Neural cell (in vitro differentiated cells): Measurements from ENCODE around the gene COL5A1. TPM values are rescaled to one million over a fixed set of nuclear protein-coding genes. Genes with fewer than 3 reads are reported as not detected.
A peak's percentile ranks its signal among the peaks of the same experiment; 100 is the strongest.

Source experiments
- H2AFZ ChIP-seq: fragments of 200-600, 300-800 bp; sonication (generic), shearing (Covaris generic); 2 replicates; pipeline ENCODE4 v1.6.0; 2014; ENCODE audit warnings: low read depth, mild to moderate bottlenecking, antibody characterized with exemption, low read length, moderate library complexity
- H3F3A ChIP-seq: fragments of 200-600 bp; shearing (Covaris generic); 2 replicates; pipeline ENCODE4 v1.6.1; 2016; ENCODE audit warnings: mild to moderate bottlenecking, moderate library complexity, mixed read lengths, antibody characterized with exemption, low read length; ENCODE audit not compliant: insufficient read depth, poor library complexity, severe bottlenecking
- H3K27ac ChIP-seq: fragments of 200-600, 300-800 bp; sonication (generic), shearing (Covaris generic); 2 replicates; pipeline ENCODE4 v1.5.1; 2014; ENCODE audit warnings: mild to moderate bottlenecking, low read length, moderate library complexity
- H3K27me3 ChIP-seq: fragments of 300-800, 200-600 bp; sonication (generic), shearing (Covaris generic); 2 replicates; pipeline ENCODE4 v1.6.0; 2014; ENCODE audit warnings: mild to moderate bottlenecking, low read depth, low read length, moderate library complexity; ENCODE audit not compliant: insufficient read depth
- H3K36me3 ChIP-seq: fragments of 300-800, 200-600 bp; sonication (generic), shearing (Covaris generic); 2 replicates; pipeline ENCODE4 v1.5.1; 2014; ENCODE audit warnings: mild to moderate bottlenecking, antibody characterized with exemption, low read length, moderate library complexity; ENCODE audit not compliant: insufficient read depth
- H3K4me2 ChIP-seq: fragments of 300-800, 200-600 bp; sonication (generic), shearing (Covaris generic); 2 replicates; pipeline ENCODE4 v1.6.0; 2014; ENCODE audit warnings: mild to moderate bottlenecking, low read length
- H3K4me3 ChIP-seq: fragments of 300-800, 200-600 bp; sonication (generic), shearing (Covaris generic); 2 replicates; pipeline ENCODE4 v1.5.1; 2014; ENCODE audit warnings: mild to moderate bottlenecking, low read length, moderate library complexity
- H3K79me2 ChIP-seq: fragments of 200-600 bp; shearing (Covaris generic); replicated peaks from 2 replicates; pipeline ENCODE4 v1.6.0; 2014; ENCODE audit warnings: mild to moderate bottlenecking, low read length, moderate library complexity; ENCODE audit not compliant: insufficient read depth
- H3K9ac ChIP-seq: fragments of 300-800, 200-600 bp; sonication (generic), shearing (Covaris generic); 2 replicates; pipeline ENCODE4 v1.6.1; 2016; ENCODE audit warnings: mild to moderate bottlenecking, low read length, mixed read lengths
- H3K9me2 ChIP-seq: fragments of 200-600 bp; shearing (Covaris generic); 2 replicates; pipeline ENCODE4 v1.6.1; 2016; ENCODE audit warnings: mild to moderate bottlenecking, low read length, mixed read lengths; ENCODE audit not compliant: insufficient read depth
- H3K9me3 ChIP-seq: fragments of 200-600, 300-800 bp; sonication (generic), shearing (Covaris generic); 2 replicates; pipeline ENCODE4 v1.6.1; 2016; ENCODE audit warnings: mild to moderate bottlenecking, mixed run types, low read length, moderate library complexity, mixed read lengths
- H4K20me1 ChIP-seq: fragments of 200-600 bp; shearing (Covaris generic); 2 replicates; pipeline ENCODE4 v1.6.1; 2016; ENCODE audit warnings: mild to moderate bottlenecking, mixed run types; ENCODE audit not compliant: insufficient read depth
- EP300 ChIP-seq: fragments of 450-650 bp; conservative IDR thresholded peaks from 2 replicates; pipeline ENCODE4 v1.6.1; 2014; ENCODE audit warnings: antibody characterized with exemption, mild to moderate bottlenecking, moderate library complexity; ENCODE audit not compliant: poor library complexity, severe bottlenecking
- EZH2 ChIP-seq: fragments of 200-600, 300-800 bp; shearing (Covaris generic), sonication (generic); IDR thresholded peaks from 2 replicates; pipeline ENCODE4 v1.6.1; 2014; ENCODE audit warnings: antibody characterized with exemption, low read length, borderline replicate concordance, mild to moderate bottlenecking; ENCODE audit not compliant: insufficient read depth, poor library complexity, severe bottlenecking
- MXI1 ChIP-seq: fragments of 450-650 bp; conservative IDR thresholded peaks from 2 replicates; pipeline ENCODE4 v1.6.1; 2014; ENCODE audit warnings: antibody characterized with exemption, mild to moderate bottlenecking; ENCODE audit not compliant: poor library complexity, severe bottlenecking
- POLR2AphosphoS5 ChIP-seq: IDR thresholded peaks from 2 replicates; pipeline ENCODE4 v1.6.1; 2012
- RAD21 ChIP-seq: fragments of 450-650 bp; conservative IDR thresholded peaks from 2 replicates; pipeline ENCODE4 v1.6.1; 2014; ENCODE audit warnings: antibody characterized with exemption, mild to moderate bottlenecking, moderate library complexity
- SMC3 ChIP-seq: fragments of 450-650 bp; conservative IDR thresholded peaks from 2 replicates; pipeline ENCODE4 v1.6.1; 2014; ENCODE audit warnings: antibody characterized with exemption, mild to moderate bottlenecking, moderate library complexity; ENCODE audit not compliant: poor library complexity
- TAF1 ChIP-seq: IDR thresholded peaks from 2 replicates; pipeline ENCODE4 v1.6.1; 2012; ENCODE audit warnings: low read depth
- polyA plus RNA-seq: library from polyadenylated mRNA; depleted of rRNA; stranded (reverse); fragments of >200 nt; gene quantifications from 2 replicates; pipeline ENCODE4 v1.2.3, GENCODE V29; 2014
- TF ChIP-seq, protein P1 (sequence below): fragments of 450-650 bp; IDR thresholded peaks from 2 replicates; pipeline ENCODE4 v1.5.1; 2014; ENCODE audit warnings: antibody characterized with exemption, mild to moderate bottlenecking, moderate library complexity; ENCODE audit not compliant: poor library complexity, severe bottlenecking
- TF ChIP-seq, protein P2 (sequence below): IDR thresholded peaks from 2 replicates; pipeline ENCODE4 v1.6.1; 2012; ENCODE audit warnings: borderline replicate concordance

Gene COL5A1
- polyA plus RNA-seq, 1 donor from 2014 or later: not detected

DNA sequence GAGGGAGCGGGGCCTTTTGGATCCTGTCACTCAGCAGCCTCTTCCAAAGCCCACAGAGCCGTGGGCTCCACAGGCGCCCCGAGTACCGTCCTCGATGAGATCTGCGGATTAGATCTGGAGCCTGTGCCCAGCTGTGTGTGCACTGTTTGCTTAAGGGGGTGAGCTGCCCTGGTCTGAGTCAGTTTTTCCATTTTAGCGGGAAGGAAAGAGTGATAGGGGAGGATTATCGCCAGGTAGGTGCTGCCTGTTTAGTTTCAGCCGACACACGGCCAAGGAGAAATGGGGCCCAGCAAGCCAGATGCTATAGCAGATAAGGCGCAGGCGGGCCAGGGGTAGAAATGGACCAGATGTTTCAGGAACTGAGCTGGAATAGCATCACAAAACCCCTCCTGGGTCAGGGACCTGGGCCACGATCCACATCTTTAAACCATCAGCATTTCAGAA is 18.1 kb downstream of the COL5A1 start:
- Histone ChIP-seq H4K20me1 (no peaks in the 10 kb centered on the region), H3K4me2 (no peak overlapping the region), H3K4me3 (no peak overlapping the region), H3K27ac (no peak overlapping the region), H3K79me2 (no peaks in the 10 kb centered on the region), H3K36me3 (no peaks in the 10 kb centered on the region), H3F3A (no peaks in the 10 kb centered on the region), H3K9me2 (no peaks in the 10 kb centered on the region), H3K27me3 (no peaks in the 10 kb centered on the region), H3K9me3 (no peaks in the 10 kb centered on the region), H2AFZ (no peak overlapping the region), H3K9ac (no peak overlapping the region)
- TF ChIP-seq RAD21: no peak
- TF ChIP-seq POLR2AphosphoS5: no peak
- no peak for TF ChIP-seq EZH2
- TF ChIP-seq SMC3: no peak
- TF ChIP-seq MXI1: no peak
- no peak for TF ChIP-seq EP300
- TF ChIP-seq, protein P1, sequence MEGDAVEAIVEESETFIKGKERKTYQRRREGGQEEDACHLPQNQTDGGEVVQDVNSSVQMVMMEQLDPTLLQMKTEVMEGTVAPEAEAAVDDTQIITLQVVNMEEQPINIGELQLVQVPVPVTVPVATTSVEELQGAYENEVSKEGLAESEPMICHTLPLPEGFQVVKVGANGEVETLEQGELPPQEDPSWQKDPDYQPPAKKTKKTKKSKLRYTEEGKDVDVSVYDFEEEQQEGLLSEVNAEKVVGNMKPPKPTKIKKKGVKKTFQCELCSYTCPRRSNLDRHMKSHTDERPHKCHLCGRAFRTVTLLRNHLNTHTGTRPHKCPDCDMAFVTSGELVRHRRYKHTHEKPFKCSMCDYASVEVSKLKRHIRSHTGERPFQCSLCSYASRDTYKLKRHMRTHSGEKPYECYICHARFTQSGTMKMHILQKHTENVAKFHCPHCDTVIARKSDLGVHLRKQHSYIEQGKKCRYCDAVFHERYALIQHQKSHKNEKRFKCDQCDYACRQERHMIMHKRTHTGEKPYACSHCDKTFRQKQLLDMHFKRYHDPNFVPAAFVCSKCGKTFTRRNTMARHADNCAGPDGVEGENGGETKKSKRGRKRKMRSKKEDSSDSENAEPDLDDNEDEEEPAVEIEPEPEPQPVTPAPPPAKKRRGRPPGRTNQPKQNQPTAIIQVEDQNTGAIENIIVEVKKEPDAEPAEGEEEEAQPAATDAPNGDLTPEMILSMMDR: no peak
- TF ChIP-seq, protein P2, sequence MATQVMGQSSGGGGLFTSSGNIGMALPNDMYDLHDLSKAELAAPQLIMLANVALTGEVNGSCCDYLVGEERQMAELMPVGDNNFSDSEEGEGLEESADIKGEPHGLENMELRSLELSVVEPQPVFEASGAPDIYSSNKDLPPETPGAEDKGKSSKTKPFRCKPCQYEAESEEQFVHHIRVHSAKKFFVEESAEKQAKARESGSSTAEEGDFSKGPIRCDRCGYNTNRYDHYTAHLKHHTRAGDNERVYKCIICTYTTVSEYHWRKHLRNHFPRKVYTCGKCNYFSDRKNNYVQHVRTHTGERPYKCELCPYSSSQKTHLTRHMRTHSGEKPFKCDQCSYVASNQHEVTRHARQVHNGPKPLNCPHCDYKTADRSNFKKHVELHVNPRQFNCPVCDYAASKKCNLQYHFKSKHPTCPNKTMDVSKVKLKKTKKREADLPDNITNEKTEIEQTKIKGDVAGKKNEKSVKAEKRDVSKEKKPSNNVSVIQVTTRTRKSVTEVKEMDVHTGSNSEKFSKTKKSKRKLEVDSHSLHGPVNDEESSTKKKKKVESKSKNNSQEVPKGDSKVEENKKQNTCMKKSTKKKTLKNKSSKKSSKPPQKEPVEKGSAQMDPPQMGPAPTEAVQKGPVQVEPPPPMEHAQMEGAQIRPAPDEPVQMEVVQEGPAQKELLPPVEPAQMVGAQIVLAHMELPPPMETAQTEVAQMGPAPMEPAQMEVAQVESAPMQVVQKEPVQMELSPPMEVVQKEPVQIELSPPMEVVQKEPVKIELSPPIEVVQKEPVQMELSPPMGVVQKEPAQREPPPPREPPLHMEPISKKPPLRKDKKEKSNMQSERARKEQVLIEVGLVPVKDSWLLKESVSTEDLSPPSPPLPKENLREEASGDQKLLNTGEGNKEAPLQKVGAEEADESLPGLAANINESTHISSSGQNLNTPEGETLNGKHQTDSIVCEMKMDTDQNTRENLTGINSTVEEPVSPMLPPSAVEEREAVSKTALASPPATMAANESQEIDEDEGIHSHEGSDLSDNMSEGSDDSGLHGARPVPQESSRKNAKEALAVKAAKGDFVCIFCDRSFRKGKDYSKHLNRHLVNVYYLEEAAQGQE: no peak
- TF ChIP-seq TAF1: no peak

DNA sequence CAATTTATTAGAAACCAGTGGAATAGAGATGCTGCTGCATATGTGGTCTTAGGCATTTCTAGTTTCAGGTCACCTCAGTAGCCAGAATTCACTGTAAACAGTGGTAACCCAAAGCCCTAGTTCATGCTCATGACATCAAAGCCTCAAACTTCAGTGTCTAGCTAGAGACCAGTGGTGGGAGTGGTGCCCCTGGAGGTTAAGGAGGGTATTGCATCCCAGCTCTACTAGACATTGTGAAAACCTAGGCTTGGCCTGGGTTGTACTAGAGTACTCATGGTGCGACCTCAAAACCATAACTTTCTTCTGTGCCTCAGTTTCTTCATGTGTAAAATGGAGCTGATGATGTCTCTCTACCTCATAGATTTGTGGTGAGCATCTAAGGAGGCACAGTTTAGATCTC is 18.8 kb downstream of the COL5A1 start:
- H3K4me2 ChIP-seq: no peak overlapping the region
- H3K79me2 ChIP-seq: no peaks in the 10 kb centered on the region
- H3K9me3 ChIP-seq: no peaks in the 10 kb centered on the region
- no peak overlapping the region for H3K9ac ChIP-seq
- H4K20me1 ChIP-seq: no peaks in the 10 kb centered on the region
- no peaks in the 10 kb centered on the region for H3K27me3 ChIP-seq
- no peak overlapping the region for H3K27ac ChIP-seq
- H2AFZ ChIP-seq: no peak overlapping the region
- H3K4me3 ChIP-seq: no peak overlapping the region
- no peaks in the 10 kb centered on the region for H3F3A ChIP-seq
- no peaks in the 10 kb centered on the region for H3K9me2 ChIP-seq
- H3K36me3 ChIP-seq: no peaks in the 10 kb centered on the region
- TF ChIP-seq, protein P1: peak; percentile 36
- TF ChIP-seq POLR2AphosphoS5: no peak
